ENCODE results near the gene FUT2.

- no peak for TF ChIP-seq CTCF (IDR thresholded peaks at IDR 0.05; ENCODE audit: borderline replicate concordance, extremely low read depth, low read length, poor library complexity, severe bottlenecking)
- TF ChIP-seq EZH2 (IDR thresholded peaks at IDR 0.05; ENCODE audit: borderline replicate concordance, low read depth, low read length, severe bottlenecking), result no peak
Observed at GRCh38 chr19:48658483-48658882, 37.3 kb upstream of the FUT2 start.
